GM19395 (cell line): ENCODE results near the gene S1PR5.
"Not testable (repeated sequence)": the region's sequence is repeated elsewhere in the genome, so short reads cannot be mapped to it uniquely, and the experiment has no call there.

Experiments used
- ATAC-seq: cut with Tn5 transposase; IDR thresholded peaks from one replicate; pipeline ENCODE4 v1.9.1; 2021; ENCODE audit warnings: mild to moderate bottlenecking, moderate library complexity; ENCODE audit not compliant: unreplicated experiment

Gene S1PR5, protein sequence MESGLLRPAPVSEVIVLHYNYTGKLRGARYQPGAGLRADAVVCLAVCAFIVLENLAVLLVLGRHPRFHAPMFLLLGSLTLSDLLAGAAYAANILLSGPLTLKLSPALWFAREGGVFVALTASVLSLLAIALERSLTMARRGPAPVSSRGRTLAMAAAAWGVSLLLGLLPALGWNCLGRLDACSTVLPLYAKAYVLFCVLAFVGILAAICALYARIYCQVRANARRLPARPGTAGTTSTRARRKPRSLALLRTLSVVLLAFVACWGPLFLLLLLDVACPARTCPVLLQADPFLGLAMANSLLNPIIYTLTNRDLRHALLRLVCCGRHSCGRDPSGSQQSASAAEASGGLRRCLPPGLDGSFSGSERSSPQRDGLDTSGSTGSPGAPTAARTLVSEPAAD

DNA sequence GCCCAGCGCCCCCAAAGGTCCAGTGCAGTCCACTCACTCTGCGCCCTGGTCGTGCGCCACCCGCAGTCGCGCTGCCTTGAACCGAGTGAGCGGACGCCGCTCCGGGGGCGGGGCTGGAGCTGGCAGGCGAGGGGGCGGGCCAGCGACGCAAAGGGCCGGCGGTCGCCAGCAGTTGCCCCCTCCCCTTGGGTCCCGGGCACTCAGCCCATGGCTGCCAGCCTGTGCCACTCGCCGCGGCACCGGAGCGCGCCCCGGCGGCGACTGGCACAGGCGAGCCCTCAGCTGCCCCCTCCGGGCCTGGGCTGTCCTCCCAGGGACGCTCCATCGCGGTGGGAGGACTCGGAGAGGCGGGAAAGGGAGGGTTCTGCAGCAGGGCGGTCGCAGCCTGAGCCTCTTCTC, at the start of gene S1PR5:
S1PR5 (minus strand) TSS at position 87 of the 399 bp plus-strand sequence. CDS start 2,436 bp downstream, outside the sequence.
- ATAC-seq = no peak

DNA sequence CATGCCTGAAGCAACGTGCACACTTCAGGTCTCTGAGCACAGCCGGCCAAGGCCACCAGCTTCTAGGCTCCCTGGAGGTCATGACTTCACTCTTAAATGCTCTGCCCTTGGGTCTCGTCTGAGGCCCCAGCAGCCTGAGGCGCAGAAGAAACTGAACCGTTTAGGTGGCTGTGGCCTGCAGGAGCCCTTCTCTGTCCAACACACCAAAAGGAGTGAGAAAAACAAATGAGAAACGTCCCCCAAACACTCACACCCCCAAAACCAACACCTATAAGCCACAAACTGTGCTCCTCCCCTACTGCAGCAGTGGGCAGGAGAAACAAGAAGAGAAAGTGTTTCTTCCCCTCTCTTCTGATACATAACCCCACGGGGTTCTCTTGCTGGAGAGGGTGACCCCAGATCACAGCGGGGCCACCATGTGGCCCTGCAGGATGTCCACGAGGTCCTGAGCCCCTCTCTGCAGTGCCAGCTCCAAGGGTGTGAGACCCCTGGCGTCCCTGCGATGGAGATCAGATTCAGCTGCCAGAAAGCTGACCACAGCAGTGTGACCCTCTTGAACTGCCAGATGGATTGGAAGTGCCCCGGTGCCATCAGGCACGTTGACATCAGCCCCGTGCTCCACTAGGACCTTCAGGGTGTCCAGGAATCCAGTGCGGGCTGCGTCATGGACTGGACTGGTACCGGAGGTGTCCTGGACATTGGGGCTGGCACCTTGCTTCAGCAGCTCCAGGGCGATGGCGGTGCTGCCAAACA, 49.6 kb upstream of the S1PR5 start:
- no peak for ATAC-seq

DNA sequence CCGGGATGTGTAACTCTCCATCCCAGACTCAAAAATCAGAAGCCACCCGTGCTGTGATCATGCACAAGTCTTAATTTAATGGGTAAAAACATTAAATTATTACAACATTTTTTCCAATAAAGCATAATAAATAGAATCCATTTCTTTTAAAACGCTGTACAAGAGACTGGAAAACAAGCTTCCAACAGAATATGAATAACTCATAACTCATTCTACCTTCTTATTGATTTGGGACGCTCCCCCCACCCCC, 49.1 kb upstream of the S1PR5 start:
- ATAC-seq = no peak

DNA sequence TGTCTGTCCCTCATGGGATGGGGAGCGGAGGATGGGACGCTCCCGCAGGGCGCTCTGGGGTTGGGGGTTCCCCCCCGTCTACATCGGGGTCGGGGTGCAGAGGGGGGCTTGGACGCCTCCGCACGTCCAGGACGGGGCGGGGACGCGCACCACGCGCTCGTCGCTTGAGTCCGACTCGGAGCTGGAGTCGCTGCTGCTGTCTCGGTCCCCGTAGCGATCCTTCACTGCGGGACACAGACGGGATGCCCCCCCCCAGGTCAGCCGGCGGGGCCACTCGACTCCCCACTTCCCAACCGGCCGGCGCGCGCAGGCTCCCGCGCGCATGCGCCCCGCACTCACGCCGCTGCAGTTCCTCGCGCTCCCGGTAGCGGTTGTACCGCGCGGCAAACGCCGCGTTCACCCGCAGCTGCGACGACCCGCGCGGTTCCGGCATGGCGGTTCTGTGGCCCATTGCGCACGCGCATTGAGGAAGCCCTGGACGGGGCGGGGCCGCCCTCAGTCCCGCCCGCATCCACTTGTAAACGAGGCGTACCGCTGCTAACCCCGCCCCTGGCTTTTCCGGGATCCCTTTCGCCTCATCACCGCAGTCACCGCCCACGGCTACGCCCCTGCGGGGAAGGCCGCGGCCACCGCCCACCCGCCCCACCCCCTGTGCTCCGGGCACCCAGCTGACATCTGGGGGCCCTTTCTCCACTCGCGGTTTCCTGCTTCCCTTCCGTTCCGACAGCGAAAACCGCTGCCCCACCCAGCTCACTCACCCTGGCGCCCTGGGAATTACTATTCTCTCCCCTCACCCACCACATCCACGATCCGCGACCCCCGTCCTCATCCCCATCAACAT, 48.5 kb upstream of the S1PR5 start, which contains the start of gene KRI1:
KRI1 (minus strand) TSS at position 444 of the 841 bp plus-strand sequence; CDS start at position 433, 11 bp downstream.
- ATAC-seq = no peak

DNA sequence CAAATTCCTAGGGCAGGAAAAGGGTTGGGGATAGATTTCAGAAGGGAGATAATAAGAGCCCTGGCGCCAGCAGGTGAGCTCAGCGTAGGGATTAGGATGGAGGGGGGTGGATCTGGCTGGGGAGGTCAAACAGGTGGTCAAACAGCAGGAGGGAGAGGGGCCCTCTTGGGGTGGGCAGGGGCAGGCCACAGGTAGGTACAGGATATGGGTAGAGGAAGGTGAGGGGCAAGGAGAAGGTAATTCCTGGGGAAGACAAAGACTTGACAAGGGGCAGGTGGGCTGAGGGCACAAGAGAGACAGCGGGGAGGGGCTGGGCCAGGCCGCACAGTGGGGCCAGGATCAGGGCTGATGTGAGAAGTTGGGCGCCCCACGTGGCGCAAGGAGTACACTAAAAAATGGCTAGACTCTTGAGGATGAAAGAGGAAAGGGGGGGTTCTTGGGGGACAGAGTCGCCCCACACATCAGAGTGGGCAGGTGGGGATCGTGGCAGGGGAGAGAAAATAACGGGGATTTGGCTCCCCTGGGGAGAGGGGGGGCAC, 47.9 kb upstream of the S1PR5 start:
- ATAC-seq = no peak

DNA sequence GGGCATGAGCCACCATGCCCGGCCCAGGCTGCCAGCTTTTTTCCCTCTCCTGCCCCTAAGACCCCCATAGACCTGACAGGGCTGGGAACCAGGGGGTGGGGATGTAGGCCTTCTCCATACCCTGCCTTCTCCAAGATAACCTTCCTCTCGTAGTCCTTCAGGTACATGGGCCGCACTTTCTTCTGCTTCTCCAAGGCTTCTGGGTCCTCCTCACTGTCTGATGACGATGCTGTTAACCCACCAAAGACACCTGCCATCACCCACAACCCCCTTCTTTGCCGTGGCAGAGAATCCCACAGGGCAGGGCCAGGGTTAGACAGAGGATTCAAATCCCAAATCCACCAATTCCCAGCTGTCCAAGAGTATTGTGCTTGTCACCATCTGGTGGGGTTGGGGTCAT, 45.4 kb upstream of the S1PR5 start:
- ATAC-seq = no peak

DNA sequence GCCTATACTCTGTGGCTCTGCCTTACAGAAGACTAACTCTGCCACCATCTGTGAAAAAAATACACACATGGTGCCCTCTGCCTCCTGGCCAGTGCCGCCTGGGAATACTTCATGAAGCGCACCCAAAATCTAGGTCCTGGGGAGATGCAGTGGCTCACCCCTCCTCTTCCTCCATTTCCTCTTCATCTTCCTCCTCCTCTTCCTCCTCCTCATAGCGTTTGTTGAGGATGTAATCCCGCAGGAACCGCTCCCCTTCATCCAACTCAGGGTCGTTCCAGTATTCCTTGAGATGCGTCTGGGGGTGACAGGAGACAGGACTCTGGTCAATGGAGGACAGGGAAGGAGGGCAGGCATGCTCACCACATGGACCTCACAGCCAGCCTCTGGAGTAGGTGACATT, 42.9 kb upstream of the S1PR5 start:
- ATAC-seq = no peak

DNA sequence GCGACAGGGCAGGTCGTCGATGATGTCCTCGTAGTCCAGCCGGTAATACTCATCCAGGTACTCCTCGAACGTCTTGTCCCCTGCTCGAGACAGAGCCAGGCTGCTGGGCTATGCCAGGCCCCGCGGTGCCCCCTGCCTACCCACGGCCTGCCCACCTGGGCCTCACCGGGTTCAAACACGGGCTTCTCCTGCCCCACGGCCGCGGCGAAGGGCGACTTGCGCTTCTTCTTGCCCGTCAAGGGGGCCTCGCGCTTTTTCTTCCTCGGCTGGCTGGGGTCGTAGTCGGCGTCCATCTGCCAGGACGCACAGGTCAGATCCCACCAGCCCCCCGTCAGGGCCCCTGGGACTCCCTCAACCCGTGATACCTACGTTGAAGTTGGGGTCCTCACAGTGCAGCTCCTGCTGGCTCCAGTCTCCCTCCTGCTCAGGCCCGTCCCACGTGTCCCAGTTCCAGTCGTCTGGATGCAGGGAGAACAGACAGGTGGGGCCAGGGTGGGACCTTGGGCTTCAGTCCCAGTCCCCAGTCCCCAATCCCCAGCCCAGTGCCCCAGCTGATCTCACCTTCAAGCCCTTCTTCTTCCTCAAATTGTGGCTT, 40.5 kb upstream of the S1PR5 start:
- no peak for ATAC-seq

DNA sequence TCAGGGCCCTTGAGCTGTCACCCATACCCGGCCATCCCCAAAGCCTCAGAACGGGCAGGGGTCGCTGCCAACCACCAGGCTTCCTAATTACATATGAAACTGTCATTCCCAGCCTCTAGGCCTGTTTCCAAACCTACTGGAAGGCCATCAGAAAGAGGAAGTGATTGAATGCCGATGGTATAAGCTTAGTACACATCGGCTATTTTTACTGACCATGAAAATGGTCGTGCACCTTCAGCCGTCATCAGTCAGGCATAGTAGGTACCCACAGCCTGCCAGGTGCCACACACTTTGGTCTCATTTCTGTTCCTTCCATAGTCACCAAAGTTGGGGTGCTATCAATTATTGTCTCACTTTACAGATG, 38.3 kb upstream of the S1PR5 start:
- no peak for ATAC-seq

DNA sequence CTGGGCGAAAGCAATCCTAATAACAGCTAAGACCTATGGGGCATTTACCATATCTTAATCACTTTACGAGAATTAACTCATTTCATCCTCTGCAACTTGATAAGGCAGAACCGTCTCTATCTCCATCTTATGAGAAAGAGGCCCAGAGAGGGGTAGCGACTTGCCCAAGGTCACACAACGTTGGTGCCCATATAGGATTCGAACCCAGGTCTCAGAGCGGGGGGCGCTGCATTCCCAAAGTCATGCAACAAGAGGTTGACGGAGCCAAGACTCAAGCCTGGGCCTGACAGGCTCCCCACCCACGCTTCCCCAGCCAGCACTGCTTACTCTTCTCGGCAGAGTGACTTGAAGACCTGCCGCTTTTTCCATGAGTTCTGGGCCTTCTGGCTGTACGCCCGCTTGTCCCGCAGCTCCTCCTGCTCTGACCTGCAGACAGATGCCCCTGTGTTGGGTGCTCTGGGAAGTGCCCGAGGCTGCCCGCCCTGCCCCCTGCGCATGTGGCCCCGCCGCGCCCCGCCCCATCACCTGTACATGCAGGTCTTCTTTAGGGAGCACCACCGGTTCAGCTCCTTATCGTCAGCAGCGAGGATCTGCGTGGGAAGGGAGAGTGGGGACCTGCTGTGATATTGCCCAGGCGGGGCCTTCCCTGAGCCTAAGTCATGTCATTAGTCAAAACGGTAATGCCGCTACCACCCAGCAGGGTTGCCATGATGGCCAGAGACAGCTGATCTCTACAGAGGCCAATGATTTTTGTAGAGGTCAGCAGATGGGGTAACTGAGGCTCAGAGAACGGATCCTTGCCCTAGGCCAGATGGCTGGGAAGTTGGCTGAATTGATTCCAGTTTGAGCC, 37.7 kb upstream of the S1PR5 start:
- no peak for ATAC-seq

DNA sequence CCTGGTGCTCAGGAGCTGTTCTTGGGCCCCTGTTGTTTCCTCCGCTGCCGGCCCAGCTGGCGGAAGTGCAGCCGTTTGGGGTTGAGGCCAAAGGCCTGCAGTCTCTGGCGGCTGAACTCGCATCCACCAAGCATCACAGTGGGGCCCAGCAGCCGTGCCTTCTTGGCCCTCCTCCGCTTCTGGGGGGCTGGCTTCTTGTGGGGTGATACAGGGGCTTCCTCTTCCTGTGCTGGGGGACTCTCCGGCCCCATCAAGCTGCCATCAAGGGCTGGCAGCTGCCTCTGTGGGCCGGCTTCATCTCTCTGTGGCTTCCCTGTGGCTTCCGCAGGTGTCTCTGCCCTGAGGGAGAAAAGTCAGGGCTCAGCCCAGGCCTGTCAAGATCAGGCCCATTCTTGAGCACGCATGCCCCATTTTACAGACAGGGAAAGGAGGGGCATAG, 36.7 kb upstream of the S1PR5 start:
- peak; percentile 77 for ATAC-seq

DNA sequence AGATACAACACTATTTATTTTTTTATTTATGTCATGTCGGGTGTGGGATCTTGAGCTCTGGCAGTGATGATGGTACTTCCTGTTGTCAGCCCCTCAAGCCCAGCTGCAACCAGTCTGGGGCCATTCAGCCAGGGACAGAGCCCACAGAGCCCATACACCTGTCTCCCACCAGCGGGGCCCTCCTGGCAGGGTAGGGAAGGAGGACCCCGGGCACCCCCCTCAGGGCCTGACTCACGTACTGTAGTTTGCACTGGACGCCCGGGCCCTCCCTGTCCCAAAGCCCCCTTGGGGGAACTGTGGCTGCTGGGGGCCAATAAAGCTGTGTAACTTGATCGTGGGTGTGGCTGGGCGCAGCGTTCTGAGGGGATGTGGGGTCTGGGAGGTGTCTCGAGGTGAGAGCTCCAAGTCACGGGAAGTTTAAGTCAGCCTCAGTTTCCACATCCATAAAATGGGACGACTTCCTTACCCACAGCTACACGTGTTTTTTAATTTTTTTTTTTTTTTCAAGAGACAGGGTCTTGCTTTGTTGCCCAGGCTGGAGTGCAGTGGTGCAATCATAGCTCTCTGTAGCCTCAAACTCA, 35.9 kb upstream of the S1PR5 start:
- ATAC-seq = no peak

DNA sequence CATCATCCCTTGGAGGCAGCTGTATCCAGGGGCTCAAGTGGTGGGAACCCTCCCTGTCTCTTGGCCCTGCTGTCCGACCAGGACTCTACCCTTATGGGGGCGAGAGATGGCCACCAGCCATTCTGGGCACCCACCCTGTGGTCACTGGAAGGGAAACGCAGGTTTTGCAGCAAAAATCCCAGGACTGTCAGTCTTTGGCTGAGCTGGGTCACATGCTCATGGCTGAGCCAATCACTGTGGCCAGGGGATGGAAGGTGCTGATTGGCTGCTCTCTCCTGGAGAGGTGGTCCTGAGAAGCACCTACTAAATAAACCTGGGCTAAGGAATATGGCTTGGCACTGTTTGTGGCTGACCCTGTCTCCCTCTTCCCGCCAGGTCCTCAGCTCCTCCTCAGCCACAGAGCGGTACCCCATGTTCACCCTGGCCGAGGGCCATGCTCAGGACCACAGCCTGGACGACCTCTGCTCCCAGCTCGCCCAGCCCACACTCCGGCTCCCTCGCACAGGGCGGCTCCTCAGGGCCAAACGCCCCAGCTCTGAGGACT, 35.3 kb upstream of the S1PR5 start:
- no peak for ATAC-seq

DNA sequence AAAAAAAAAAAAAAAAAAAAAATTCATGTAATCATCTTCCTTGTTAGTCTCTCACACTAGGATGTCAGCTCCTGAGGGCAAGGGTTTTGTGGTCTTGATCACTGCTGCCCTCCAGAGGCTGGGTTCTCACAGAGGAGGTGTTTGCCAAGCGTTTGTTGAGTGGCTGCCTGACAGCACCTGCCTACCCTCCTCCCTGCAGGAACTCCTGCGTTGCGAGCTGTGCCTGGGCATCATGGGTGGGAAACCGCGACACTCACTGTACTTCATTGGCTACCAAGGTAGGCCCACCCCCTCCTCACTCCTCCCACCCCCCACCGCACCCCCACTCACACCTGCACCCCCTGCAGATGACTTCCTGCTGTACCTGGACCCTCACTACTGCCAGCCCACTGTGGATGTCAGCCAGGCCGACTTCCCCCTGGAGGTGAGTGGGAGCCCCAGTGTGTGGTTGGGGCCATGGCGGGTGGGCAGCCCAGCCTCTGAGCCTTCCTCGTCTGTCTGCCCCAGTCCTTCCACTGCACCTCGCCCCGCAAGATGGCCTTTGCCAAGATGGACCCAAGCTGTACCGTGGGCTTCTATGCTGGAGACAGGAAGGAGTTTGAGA, 34.6 kb upstream of the S1PR5 start:
- ATAC-seq = no peak

DNA sequence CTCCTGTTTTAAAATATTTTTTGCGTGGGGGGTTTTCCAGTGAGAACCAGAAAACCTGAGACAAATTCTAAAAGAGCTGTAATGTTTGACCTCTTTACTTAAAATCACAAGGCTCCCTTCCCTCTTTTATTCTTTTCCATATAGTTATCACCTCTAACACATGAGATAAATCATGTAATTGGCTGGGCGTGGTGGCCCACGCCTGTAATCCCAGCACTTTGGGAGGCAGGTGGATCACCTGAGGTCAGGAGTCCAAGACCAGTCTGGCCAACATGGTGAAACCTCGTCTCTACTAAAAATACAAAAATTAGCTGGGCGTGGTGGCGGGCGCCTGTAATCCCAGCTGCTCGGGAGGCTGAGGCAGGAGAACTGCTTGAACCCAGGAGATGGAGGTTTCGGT, 33.8 kb upstream of the S1PR5 start:
- ATAC-seq = not testable (repeated sequence)

DNA sequence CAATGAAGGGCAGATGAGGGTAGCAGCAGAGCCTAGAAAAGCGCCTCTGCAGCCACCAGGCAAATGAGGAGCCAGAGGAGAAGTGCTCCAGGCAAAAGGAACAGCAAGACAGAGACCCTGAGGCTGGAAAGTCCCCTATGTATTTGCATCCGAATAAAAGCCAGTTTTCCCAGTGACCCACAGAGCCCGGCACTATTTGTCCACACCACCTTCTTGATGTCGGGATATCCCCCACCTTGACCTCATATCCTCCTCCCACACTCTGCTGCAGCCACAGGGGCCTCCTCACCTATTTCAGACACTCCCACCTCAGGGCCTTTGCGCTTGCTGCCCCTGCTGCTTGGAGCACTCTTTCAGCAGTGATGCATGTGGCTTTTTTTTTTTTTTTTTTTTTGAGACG, 33.1 kb upstream of the S1PR5 start:
- ATAC-seq = no peak

DNA sequence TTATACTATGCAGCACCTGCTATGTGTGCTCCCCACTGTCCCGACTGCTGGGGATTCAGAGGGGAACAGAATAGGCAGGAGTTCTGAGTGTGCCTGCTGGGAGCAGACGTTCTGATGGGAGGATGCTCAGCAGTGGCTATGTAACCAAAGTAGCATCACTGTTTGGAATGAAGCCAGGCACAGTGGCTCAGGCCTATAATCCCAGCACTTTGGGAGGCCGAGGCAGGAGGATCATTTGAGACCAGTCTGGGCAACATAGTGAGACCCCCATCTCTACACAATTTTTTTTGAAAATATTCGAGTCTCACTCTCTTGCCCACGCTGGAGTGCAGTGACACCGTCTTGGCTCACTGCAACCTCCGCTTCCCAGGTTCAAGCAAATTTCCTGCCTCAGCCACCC, 32.5 kb upstream of the S1PR5 start:
- ATAC-seq = no peak

DNA sequence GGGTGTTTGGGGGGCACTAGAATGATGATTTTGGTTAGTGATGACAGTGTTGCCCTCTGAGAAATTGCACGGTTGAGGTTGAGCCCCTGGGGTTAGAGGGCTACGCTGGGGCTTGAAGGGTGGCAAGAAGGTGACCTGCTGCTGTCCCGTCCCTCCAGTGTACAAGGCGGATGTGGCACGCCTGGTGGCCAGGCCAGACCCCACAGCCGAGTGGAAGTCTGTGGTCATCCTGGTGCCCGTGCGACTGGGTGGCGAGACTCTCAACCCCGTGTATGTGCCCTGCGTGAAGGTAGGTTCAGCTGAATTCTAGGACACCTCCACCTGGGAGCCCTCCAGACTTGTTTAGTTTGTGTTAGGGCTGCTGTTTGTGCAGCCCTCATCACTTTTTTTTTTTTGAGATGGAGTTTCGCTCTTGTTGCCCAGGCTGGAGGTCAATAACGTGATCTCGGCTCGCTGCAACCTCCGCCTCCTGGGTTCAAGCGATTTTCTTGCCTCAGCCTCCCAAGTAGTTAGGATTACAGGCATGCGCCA, 31.6 kb upstream of the S1PR5 start:
- no peak for ATAC-seq

DNA sequence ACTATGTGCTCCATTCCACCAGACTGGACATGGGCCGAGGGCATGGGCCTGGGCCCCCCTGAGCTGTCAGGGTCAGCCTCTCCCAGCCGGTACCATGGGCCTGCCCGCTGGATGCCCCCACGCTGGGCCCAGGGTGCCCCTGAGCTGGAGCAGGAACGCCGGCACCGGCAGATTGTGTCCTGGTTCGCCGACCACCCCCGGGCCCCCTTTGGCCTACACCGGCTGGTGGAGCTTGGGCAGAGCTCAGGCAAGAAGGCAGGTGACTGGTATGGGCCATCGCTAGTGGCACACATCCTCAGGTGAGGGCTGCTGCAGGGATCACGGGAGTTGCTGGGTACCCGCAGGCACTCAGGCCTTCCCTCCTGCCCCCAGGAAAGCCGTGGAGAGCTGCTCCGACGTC, 29.6 kb upstream of the S1PR5 start:
- ATAC-seq = no peak
